IMR-90 (cell line): ENCODE results near the gene PRR36. TPM values are rescaled to one million over a fixed set of nuclear protein-coding genes. Genes with fewer than 3 reads are reported as not detected.

Experiments
- ATAC-seq: fragments of 200-7000 bp; cut with Tn5 transposase; 2 replicates; pipeline ENCODE4 v1.9.1; 2020; ENCODE audit warnings: low read depth, mild to moderate bottlenecking, moderate library complexity
- BruUV-seq: library from RNA; stranded (reverse); fragments of 400-500 nt; replicated peaks from 2 replicates; lab custom pipeline; 2021; lab: Mats Ljungman, UMichigan
- CTCF ChIA-PET: fragments of 300-600 bp; formaldehyde crosslinking; extraction: SDS; loops from one replicate; lab custom pipeline; 2021; ENCODE audit warnings: antibody characterized with exemption; lab: Yijun Ruan, JAX
- POLR2A ChIA-PET: fragments of 300-600 bp; sonication (Branson Sonifier 250); formaldehyde crosslinking; loops from one replicate; lab custom pipeline; 2022; ENCODE audit warnings: antibody characterized with exemption; ENCODE audit not compliant: unreplicated experiment; lab: Charles Lee
- DNase-seq: peaks from one replicate; pipeline ENCODE4 v3.0.0; 2013
- H2AFZ ChIP-seq: replicated peaks from 2 replicates; pipeline ENCODE3; 2013; ENCODE audit warnings: low read length, mild to moderate bottlenecking; ENCODE audit not compliant: poor library complexity
- H2AK5ac ChIP-seq: 2 replicates; pipeline ENCODE4 v1.6.1; 2013; ENCODE audit warnings: low read depth, low read length, inconsistent platforms
- H2AK9ac ChIP-seq: replicated peaks from 2 replicates; pipeline ENCODE3; 2013; ENCODE audit warnings: mild to moderate bottlenecking, low read depth, low read length, moderate library complexity; ENCODE audit not compliant: poor library complexity
- H2BK120ac ChIP-seq: 2 replicates; pipeline ENCODE4 v1.6.1; 2013; ENCODE audit warnings: low read depth, low read length, inconsistent platforms
- H2BK15ac ChIP-seq: 3 replicates; pipeline ENCODE4 v1.6.1; 2013; ENCODE audit warnings: low read depth, low read length, inconsistent platforms
- H2BK20ac ChIP-seq: 2 replicates; pipeline ENCODE4 v1.6.1; 2013; ENCODE audit warnings: low read depth, mild to moderate bottlenecking, inconsistent platforms, low read length, moderate library complexity
- H2BK5ac ChIP-seq: 2 replicates; pipeline ENCODE4 v1.6.1; 2013; ENCODE audit warnings: mild to moderate bottlenecking, low read depth, low read length, inconsistent platforms; ENCODE audit not compliant: poor library complexity, severe bottlenecking
- H3K14ac ChIP-seq: replicated peaks from 2 replicates; pipeline ENCODE4 v1.6.1; 2013; ENCODE audit warnings: low read depth, low read length, inconsistent platforms
- H3K18ac ChIP-seq: 2 replicates; pipeline ENCODE4 v1.6.1; 2013; ENCODE audit warnings: low read depth, low read length, control low read depth
- H3K23ac ChIP-seq: 2 replicates; pipeline ENCODE4 v1.6.1; 2013; ENCODE audit warnings: low read depth, low read length, inconsistent platforms
- H3K27ac ChIP-seq: 2 replicates; pipeline ENCODE4 v1.5.1; 2013; ENCODE audit warnings: mild to moderate bottlenecking, control low read depth, low read length; ENCODE audit not compliant: insufficient read depth
- H3K27me3 ChIP-seq: 2 replicates; pipeline ENCODE4 v1.6.1; 2013; ENCODE audit warnings: low read length; ENCODE audit not compliant: control insufficient read depth, insufficient read depth
- H3K36me3 ChIP-seq: 2 replicates; pipeline ENCODE4 v1.6.1; 2013; ENCODE audit warnings: low read length, mixed read lengths; ENCODE audit not compliant: control insufficient read depth, insufficient read depth
- H3K4ac ChIP-seq: 2 replicates; pipeline ENCODE4 v1.6.1; 2013; ENCODE audit warnings: low read depth, low read length, inconsistent platforms
- H3K4me1 ChIP-seq: 2 replicates; pipeline ENCODE4 v1.6.1; 2013; ENCODE audit warnings: low read length, mixed read lengths; ENCODE audit not compliant: control insufficient read depth, insufficient read depth
- H3K4me2 ChIP-seq: 2 replicates; pipeline ENCODE4 v1.6.1; 2013; ENCODE audit warnings: low read depth, mild to moderate bottlenecking, control low read depth, low read length, moderate library complexity
- H3K4me3 ChIP-seq: 2 replicates; pipeline ENCODE4 v1.5.1; 2013; ENCODE audit warnings: low read depth, mild to moderate bottlenecking, control low read depth, low read length, moderate library complexity; ENCODE audit not compliant: insufficient read depth
- H3K56ac ChIP-seq: 2 replicates; pipeline ENCODE4 v1.6.1; 2013; ENCODE audit warnings: low read length, inconsistent platforms; ENCODE audit not compliant: insufficient read depth; ENCODE audit errors: extremely low read depth
- H3K79me1 ChIP-seq, 2 experiments: 2 replicates each; pipeline ENCODE4 v1.6.1; 2013; ENCODE audit warnings: low read length in 2 of 2, inconsistent platforms in 1 of 2, low read depth in 1 of 2
- H3K9ac ChIP-seq: 2 replicates; pipeline ENCODE4 v1.6.1; 2013; ENCODE audit warnings: low read depth, low read length, control low read depth
- H3K9me1 ChIP-seq: 2 replicates; pipeline ENCODE4 v1.6.1; 2013; ENCODE audit warnings: low read length, inconsistent platforms; ENCODE audit not compliant: insufficient read depth
- H3K9me3 ChIP-seq: 2 replicates; pipeline ENCODE4 v1.6.1; 2013; ENCODE audit warnings: low read length; ENCODE audit not compliant: control insufficient read depth, insufficient read depth
- H4K20me1 ChIP-seq: 2 replicates; pipeline ENCODE4 v1.6.1; 2013; ENCODE audit warnings: low read length, inconsistent platforms; ENCODE audit not compliant: insufficient read depth
- H4K5ac ChIP-seq: 2 replicates; pipeline ENCODE4 v1.6.1; 2013; ENCODE audit warnings: mild to moderate bottlenecking, low read depth, low read length, control low read depth
- H4K8ac ChIP-seq, 2 experiments: 2 replicates each; pipeline ENCODE4 v1.6.1; 2013; ENCODE audit warnings: low read depth in 2 of 2, low read length in 2 of 2, control low read depth in 1 of 2, inconsistent platforms in 1 of 2
- H4K91ac ChIP-seq: 2 replicates; pipeline ENCODE4 v1.6.1; 2013; ENCODE audit warnings: low read depth, low read length, inconsistent platforms; ENCODE audit not compliant: insufficient read depth
- BHLHE40 ChIP-seq: fragments of 150-350 bp; IDR thresholded peaks from 2 replicates; pipeline ENCODE4 v1.6.1; 2016; ENCODE audit warnings: mild to moderate bottlenecking, low read depth, low read length
- CEBPB ChIP-seq: IDR thresholded peaks from 2 replicates; pipeline ENCODE4 v1.6.1; 2012; ENCODE audit warnings: low read depth, low read length, improper control_type of control experiment
- CHD1 ChIP-seq: IDR thresholded peaks from 2 replicates; pipeline ENCODE4 v1.6.1; 2012; ENCODE audit warnings: low read depth, low read length, improper control_type of control experiment
- CTCF ChIP-seq: conservative IDR thresholded peaks from 2 replicates; pipeline ENCODE4 v1.5.1; 2012; ENCODE audit warnings: mild to moderate bottlenecking, low read depth, low read length, improper control_type of control experiment
- ELK1 ChIP-seq: fragments of 150-350 bp; IDR thresholded peaks from 2 replicates; pipeline ENCODE4 v1.6.1; 2016; ENCODE audit warnings: low read depth, mild to moderate bottlenecking, low read length, moderate library complexity, borderline replicate concordance
- FOS ChIP-seq: fragments of 150-350 bp; IDR thresholded peaks from 2 replicates; pipeline ENCODE4 v1.6.1; 2016; ENCODE audit warnings: low read depth, low read length
- MAFK ChIP-seq: IDR thresholded peaks from 2 replicates; pipeline ENCODE4 v1.6.1; 2012; ENCODE audit warnings: low read depth, low read length, improper control_type of control experiment
- MAZ ChIP-seq: IDR thresholded peaks from 2 replicates; pipeline ENCODE4 v1.6.1; 2012; ENCODE audit warnings: low read depth, mild to moderate bottlenecking, low read length, improper control_type of control experiment, moderate library complexity, borderline replicate concordance
- MXI1 ChIP-seq: IDR thresholded peaks from 2 replicates; pipeline ENCODE4 v1.6.1; 2012; ENCODE audit warnings: low read depth, mild to moderate bottlenecking, low read length, moderate library complexity, borderline replicate concordance
- NFE2L2 ChIP-seq: fragments of 150-350 bp; IDR thresholded peaks from 2 replicates; pipeline ENCODE4 v1.6.1; 2016; ENCODE audit warnings: low read depth, mild to moderate bottlenecking, low read length
- POLR2A ChIP-seq: IDR thresholded peaks from 2 replicates; pipeline ENCODE4 v1.6.1; 2012; ENCODE audit warnings: mild to moderate bottlenecking, low read depth, low read length
- RAD21 ChIP-seq: IDR thresholded peaks from 2 replicates; pipeline ENCODE4 v1.6.1; 2012; ENCODE audit warnings: low read length, improper control_type of control experiment
- RCOR1 ChIP-seq: IDR thresholded peaks from 2 replicates; pipeline ENCODE4 v1.6.1; 2012; ENCODE audit warnings: mild to moderate bottlenecking, low read length, improper control_type of control experiment; ENCODE audit not compliant: insufficient replicate concordance
- RFX5 ChIP-seq: IDR thresholded peaks from 2 replicates; pipeline ENCODE4 v1.8.0; 2012; ENCODE audit warnings: low read depth, mild to moderate bottlenecking, low read length, moderate library complexity
- SMC3 ChIP-seq: fragments of 150-350 bp; IDR thresholded peaks from 2 replicates; pipeline ENCODE4 v1.6.1; 2016; ENCODE audit warnings: low read depth, mild to moderate bottlenecking, antibody characterized with exemption, low read length, moderate library complexity
- USF2 ChIP-seq: fragments of 150-350 bp; IDR thresholded peaks from 2 replicates; pipeline ENCODE4 v1.6.1; 2017; ENCODE audit warnings: mild to moderate bottlenecking, antibody characterized with exemption, low read length, low read depth
- WGBS, 2 experiments: methylation state at CpG; one replicate each; pipeline versions ENCODE4 v1.1.5 to v1.1.7; 2013; ENCODE audit warnings: missing lambda C conversion rate in 2 of 2; ENCODE audit not compliant: insufficient read length in 1 of 2; ENCODE audit errors: extremely low coverage in 2 of 2; 5-methylcytosine and 5-hydroxymethylcytosine counted together
- dilution Hi-C: fragments of 300-500 bp; cut with HindIII; formaldehyde crosslinking; loops from one replicate; pipeline ENCODE4 v1.14.3; 2018; ENCODE audit warnings: low sequenced_read_pairs; ENCODE audit not compliant: unreplicated experiment
- in situ Hi-C: fragments of 300-500 bp; cut with MboI; formaldehyde crosslinking; loops from 3 replicates; pipeline ENCODE4 v1.14.3; 2019; ENCODE audit warnings: low sequenced_read_pairs, inconsistent platforms, mixed read lengths
- intact Hi-C: fragments of 100-400 bp; cut with micrococcal nuclease; formaldehyde crosslinking; loops from 2 replicates; pipeline ENCODE4 v1.10.0; 2022
- polyA plus RNA-seq, 3 experiments: library from polyadenylated mRNA; depleted of rRNA; stranded (reverse); fragments of >200 nt; gene quantifications; 2 replicates each; pipeline ENCODE4 v1.2.3, GENCODE V29; 2012; ENCODE audit warnings: low replicate concordance in 1 of 3
- total RNA-seq: library from RNA; depleted of rRNA; stranded (reverse); fragments of >200 nt; gene quantifications from 2 replicates; pipeline ENCODE4 v1.2.3, GENCODE V29; 2012

PRR36 gene
- total and polyA plus RNA-seq, 2 of the 4 experiments (the other 2 are of a cell fraction) = 0.02 TPM; not detected in 1

GRCh38 chr19:7866399-7867091 lies 7.6 kb downstream of the PRR36 start:
- no peak overlapping the region for H2BK15ac ChIP-seq
- dilution Hi-C loops = no loop called here
- 62% methylated on average over 4 of the region's 12 CpGs; no CpG with 5 or more reads in 1 of the 2 experiments for WGBS, 2 experiments

More at GRCh38 chr19:7866399-7867091, 7.6 kb downstream of the PRR36 start:
- no peak overlapping the region for H2AK5ac ChIP-seq
- no peak overlapping the region for H2BK5ac ChIP-seq
- no peak overlapping the region for H2BK120ac ChIP-seq
- H3K27ac ChIP-seq = no peak overlapping the region
- no peak overlapping the region for H4K8ac ChIP-seq
- TF ChIP-seq ELK1 (no peak), CEBPB (no peak), MAFK (no peak), USF2 (no peak), CHD1 (no peak), SMC3 (no peak), NFE2L2 (no peak), CTCF (no peak), BHLHE40 (no peak), MXI1 (no peak), POLR2A (no peak), FOS (no peak), MAZ (no peak), RCOR1 (no peak), RFX5 (no peak), RAD21 (no peak)
- ChIA-PET CTCF (no interaction called here), POLR2A (no interaction called here)
- H3K9me3 ChIP-seq = no peaks in the 10 kb centered on the region
- intact Hi-C loops (no loop called here), in situ Hi-C loops (no loop called here)
- no peak overlapping the region for H3K4me3 ChIP-seq
- no peak for ATAC-seq
- H2BK20ac ChIP-seq = no peak overlapping the region
- peaks cover 12% of the 10 kb centered on the region; the same call in 1 of the 2 replicates for H4K20me1 ChIP-seq
- no peaks in the 10 kb centered on the region for H3K36me3 ChIP-seq
- peaks cover 6% of the 10 kb centered on the region; the same call in 1 of the 2 replicates for H3K27me3 ChIP-seq
- H2AK9ac ChIP-seq = no peak overlapping the region
- H3K79me1 ChIP-seq = no peaks in the 10 kb centered on the region
- no peak overlapping the region for H3K18ac ChIP-seq
- H3K23ac ChIP-seq = no peak overlapping the region
- peaks cover 12% of the 10 kb centered on the region for H3K4me1 ChIP-seq
- no TSS peak for BruUV-seq
- no peak overlapping the region for H4K5ac ChIP-seq
- no peaks in the 10 kb centered on the region for H3K9me1 ChIP-seq
- H3K56ac ChIP-seq = no peak overlapping the region
- no peak for DNase-seq
- H3K4me2 ChIP-seq = no peak overlapping the region
- no peak overlapping the region for H2AFZ ChIP-seq
- no peak overlapping the region for H3K14ac ChIP-seq
- no peak overlapping the region for H4K91ac ChIP-seq
- H3K9ac ChIP-seq = no peak overlapping the region
- H3K4ac ChIP-seq = no peak overlapping the region
